Smooth muscle cell (in vitro differentiated cells): Measurements from ENCODE around the gene IGF2BP3. TPM values are rescaled to one million over a fixed set of nuclear protein-coding genes. Genes with fewer than 3 reads are reported as not detected.
"Not testable (repeated sequence)": the region's sequence is repeated elsewhere in the genome, so short reads cannot be mapped to it uniquely, and the experiment has no call there.

Source experiments
- DNase-seq: peaks from one replicate; lab custom pipeline; 2025; ENCODE audit not compliant: unreplicated experiment; lab: John Stamatoyannopoulos, UW
- H2AFZ ChIP-seq: fragments of 200-600 bp; sonication (generic); 2 replicates; pipeline ENCODE4 v1.6.0; 2016; ENCODE audit warnings: antibody characterized with exemption, low read depth, mild to moderate bottlenecking
- H3F3A ChIP-seq: fragments of 200-600 bp; sonication (generic); 2 replicates; pipeline ENCODE4 v1.6.0; 2017; ENCODE audit warnings: antibody characterized with exemption, low read depth
- H3K27ac ChIP-seq: fragments of 200-600 bp; sonication (generic); 2 replicates; pipeline ENCODE4 v1.5.1; 2016; ENCODE audit warnings: low read depth, mild to moderate bottlenecking
- H3K27me3 ChIP-seq: fragments of 200-600 bp; sonication (generic); 2 replicates; pipeline ENCODE4 v1.6.1; 2016; ENCODE audit warnings: low read depth, mild to moderate bottlenecking
- H3K36me3 ChIP-seq: fragments of 200-600 bp; sonication (generic); 2 replicates; pipeline ENCODE4 v1.5.1; 2016; ENCODE audit warnings: low read depth
- H3K4me1 ChIP-seq: fragments of 200-600 bp; sonication (generic); 2 replicates; pipeline ENCODE4 v1.5.1; 2016; ENCODE audit warnings: low read depth
- H3K4me2 ChIP-seq: fragments of 200-600 bp; sonication (generic); 2 replicates; pipeline ENCODE4 v1.6.0; 2016; ENCODE audit warnings: mild to moderate bottlenecking
- H3K4me3 ChIP-seq: fragments of 200-600 bp; sonication (generic); 2 replicates; pipeline ENCODE4 v1.5.1; 2016; ENCODE audit warnings: mild to moderate bottlenecking
- H3K79me2 ChIP-seq: fragments of 200-600 bp; sonication (generic); 2 replicates; pipeline ENCODE4 v1.6.0; 2016; ENCODE audit warnings: low read depth, mild to moderate bottlenecking
- H3K9ac ChIP-seq: fragments of 200-600 bp; sonication (generic); 2 replicates; pipeline ENCODE4 v1.6.0; 2016; ENCODE audit warnings: low read depth
- H3K9me3 ChIP-seq: fragments of 200-600 bp; sonication (generic); replicated peaks from 2 replicates; pipeline ENCODE4 v1.5.1; 2016; ENCODE audit warnings: low read depth
- H4K20me1 ChIP-seq: fragments of 200-600 bp; sonication (generic); 2 replicates; pipeline ENCODE4 v1.6.0; 2016; ENCODE audit warnings: low read depth
- WGBS: methylation state at CpG from one replicate; pipeline ENCODE4 v1.1.7; 2016; ENCODE audit warnings: low lambda C conversion rate; 5-methylcytosine and 5-hydroxymethylcytosine counted together
- polyA plus RNA-seq: library from polyadenylated mRNA; unstranded; fragments of >200 nt; fragmentation: Nextera tagmentation; extraction: Ambion mirVana; gene quantifications from 2 replicates; pipeline ENCODE4 v1.2.1, GENCODE V29; 2016
- total RNA-seq: library from RNA; depleted of rRNA; stranded (reverse); fragments of >200 nt; gene quantifications from 2 replicates; pipeline ENCODE4 v1.2.3, GENCODE V29; 2014
- TF ChIP-seq, protein P1 (sequence below): fragments of 200-600 bp; sonication (generic); IDR thresholded peaks from 2 replicates; pipeline ENCODE4 v1.5.1; 2017; ENCODE audit warnings: borderline replicate concordance, mild to moderate bottlenecking, antibody characterized with exemption; ENCODE audit not compliant: insufficient read depth, poor library complexity, severe bottlenecking

Gene IGF2BP3
- total and polyA plus RNA-seq, 2 experiments from 2014 or later: 7.9 to 35.2 TPM

DNA sequence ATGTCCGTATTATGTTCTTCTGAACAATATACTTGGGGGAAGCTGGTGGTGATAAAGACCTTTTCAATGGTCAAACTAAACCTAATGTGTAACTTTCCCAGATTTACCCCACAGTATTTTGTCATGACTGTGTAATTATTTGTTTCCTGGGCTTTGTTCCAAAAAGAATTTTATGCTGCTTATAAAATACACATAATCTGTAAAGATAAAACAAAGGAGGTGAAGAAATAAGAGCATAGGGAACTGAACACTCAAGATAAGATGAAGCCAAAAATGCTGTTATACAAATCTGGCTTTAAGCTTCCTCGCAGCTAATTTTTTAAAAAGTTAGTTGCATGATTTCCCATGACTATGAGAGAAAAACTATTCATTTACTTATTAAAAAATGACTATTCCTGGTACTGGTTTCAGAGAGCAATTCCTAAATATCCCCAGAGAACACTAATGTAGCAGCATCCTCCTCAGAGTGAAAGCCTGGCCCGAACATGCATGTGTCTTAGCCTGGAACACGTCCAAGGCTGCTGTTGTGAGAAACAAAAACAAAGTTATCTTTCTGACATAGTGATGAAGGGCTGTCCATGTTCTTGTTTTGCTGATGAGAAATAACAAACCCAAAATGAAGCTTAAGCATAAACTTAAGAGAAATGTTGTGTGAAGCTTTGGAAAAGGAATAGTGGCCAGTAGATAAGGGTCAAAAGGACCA, 137.2 kb downstream of the IGF2BP3 start:
- Histone ChIP-seq H3K9ac (peak overlapping the region; percentile 5), H3K9me3 (no peaks in the 10 kb centered on the region), H3K79me2 (no peaks in the 10 kb centered on the region), H2AFZ (no peak overlapping the region), H3K4me1 (peaks cover 5% of the 10 kb centered on the region), H3K4me2 (peak overlapping the region; percentile 27), H3K27ac (peak overlapping the region; percentile 71), H4K20me1 (no peaks in the 10 kb centered on the region), H3F3A (peaks cover 6% of the 10 kb centered on the region), H3K27me3 (no peaks in the 10 kb centered on the region), H3K36me3 (no peaks in the 10 kb centered on the region), H3K4me3 (no peak overlapping the region)
- WGBS: 53% methylated on average over 4 of the region's 4 CpGs
- TF ChIP-seq, protein P1, sequence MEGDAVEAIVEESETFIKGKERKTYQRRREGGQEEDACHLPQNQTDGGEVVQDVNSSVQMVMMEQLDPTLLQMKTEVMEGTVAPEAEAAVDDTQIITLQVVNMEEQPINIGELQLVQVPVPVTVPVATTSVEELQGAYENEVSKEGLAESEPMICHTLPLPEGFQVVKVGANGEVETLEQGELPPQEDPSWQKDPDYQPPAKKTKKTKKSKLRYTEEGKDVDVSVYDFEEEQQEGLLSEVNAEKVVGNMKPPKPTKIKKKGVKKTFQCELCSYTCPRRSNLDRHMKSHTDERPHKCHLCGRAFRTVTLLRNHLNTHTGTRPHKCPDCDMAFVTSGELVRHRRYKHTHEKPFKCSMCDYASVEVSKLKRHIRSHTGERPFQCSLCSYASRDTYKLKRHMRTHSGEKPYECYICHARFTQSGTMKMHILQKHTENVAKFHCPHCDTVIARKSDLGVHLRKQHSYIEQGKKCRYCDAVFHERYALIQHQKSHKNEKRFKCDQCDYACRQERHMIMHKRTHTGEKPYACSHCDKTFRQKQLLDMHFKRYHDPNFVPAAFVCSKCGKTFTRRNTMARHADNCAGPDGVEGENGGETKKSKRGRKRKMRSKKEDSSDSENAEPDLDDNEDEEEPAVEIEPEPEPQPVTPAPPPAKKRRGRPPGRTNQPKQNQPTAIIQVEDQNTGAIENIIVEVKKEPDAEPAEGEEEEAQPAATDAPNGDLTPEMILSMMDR: no peak
- DNase-seq: no peak

DNA sequence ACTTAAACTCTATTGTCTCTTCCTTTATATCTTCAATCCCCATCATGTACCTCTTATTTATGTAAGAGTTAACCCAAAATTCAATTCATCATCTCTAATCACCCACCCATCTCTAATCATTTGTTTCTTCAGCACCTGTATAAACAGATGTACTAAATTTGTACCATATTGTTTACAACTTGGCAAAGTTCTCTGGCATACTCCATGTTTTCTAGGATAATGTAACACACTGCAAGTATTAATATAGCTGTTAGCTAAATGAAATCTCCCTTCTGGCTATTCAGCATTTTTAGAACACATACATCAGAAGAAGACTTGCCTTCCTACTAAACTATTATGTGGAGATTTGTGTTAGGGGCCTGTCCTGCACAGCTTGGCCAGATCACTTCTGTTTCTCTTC, 138.1 kb downstream of the IGF2BP3 start:
- Histone ChIP-seq H3K36me3 (no peaks in the 10 kb centered on the region), H3K9me3 (no peaks in the 10 kb centered on the region), H3K4me2 (no peak overlapping the region), H2AFZ (no peak overlapping the region), H3K79me2 (no peaks in the 10 kb centered on the region), H3K27ac (peak overlapping the region; percentile 71), H3K9ac (no peak overlapping the region), H4K20me1 (no peaks in the 10 kb centered on the region), H3F3A (peaks cover 6% of the 10 kb centered on the region), H3K27me3 (no peaks in the 10 kb centered on the region), H3K4me3 (no peak overlapping the region), H3K4me1 (peaks cover 5% of the 10 kb centered on the region)
- TF ChIP-seq, protein P1: no peak
- DNase-seq: no peak

GRCh38 chr7:23331132-23331531, 139.2 kb downstream of the IGF2BP3 start:
- TF ChIP-seq, protein P1: no peak
- H3K27me3 ChIP-seq: no peaks in the 10 kb centered on the region
- 97% methylated on average over 1 of the region's 1 CpG for WGBS
- H3F3A ChIP-seq: peaks cover 6% of the 10 kb centered on the region
- no peak overlapping the region for H3K4me2 ChIP-seq
- no peak overlapping the region for H2AFZ ChIP-seq
- no peak for DNase-seq
- no peak overlapping the region for H3K4me3 ChIP-seq
- H3K9me3 ChIP-seq: no peaks in the 10 kb centered on the region
- H3K79me2 ChIP-seq: no peaks in the 10 kb centered on the region
- peaks cover 5% of the 10 kb centered on the region for H3K4me1 ChIP-seq
- H4K20me1 ChIP-seq: no peaks in the 10 kb centered on the region
- no peak overlapping the region for H3K27ac ChIP-seq
- H3K9ac ChIP-seq: no peak overlapping the region
- H3K36me3 ChIP-seq: no peaks in the 10 kb centered on the region

GRCh38 chr7:23315366-23315765, 154.9 kb downstream of the IGF2BP3 start:
- H3K27me3 ChIP-seq: no peaks in the 10 kb centered on the region
- peaks cover 5% of the 10 kb centered on the region for H3F3A ChIP-seq
- no peaks in the 10 kb centered on the region for H4K20me1 ChIP-seq
- no peaks in the 10 kb centered on the region for H3K79me2 ChIP-seq
- no peak overlapping the region for H3K27ac ChIP-seq
- no peak for DNase-seq
- no peak overlapping the region for H3K9ac ChIP-seq
- H3K4me2 ChIP-seq: no peak overlapping the region
- H3K9me3 ChIP-seq: no peaks in the 10 kb centered on the region
- H3K4me3 ChIP-seq: no peak overlapping the region
- H3K36me3 ChIP-seq: peaks cover 18% of the 10 kb centered on the region
- no peaks in the 10 kb centered on the region for H3K4me1 ChIP-seq
- no peak overlapping the region for H2AFZ ChIP-seq
- 97% methylated on average over 7 of the region's 7 CpGs for WGBS
- TF ChIP-seq, protein P1: no peak

- H3K27ac ChIP-seq: not testable (repeated sequence)
- H3K36me3 ChIP-seq: peaks cover 27% of the 10 kb centered on the region
Observed at GRCh38 chr7:23312141-23312540, 158.2 kb downstream of the IGF2BP3 start.

More at GRCh38 chr7:23312141-23312540, 158.2 kb downstream of the IGF2BP3 start:
- not testable (repeated sequence) for H3K9ac ChIP-seq, H3K4me2 ChIP-seq, H2AFZ ChIP-seq, H3K4me3 ChIP-seq, H3K4me1 ChIP-seq, H3K27me3 ChIP-seq, H3K9me3 ChIP-seq, H3K79me2 ChIP-seq, DNase-seq
- H4K20me1 ChIP-seq: peaks cover 17% of the 10 kb centered on the region
- WGBS: 97% methylated on average over 2 of the region's 2 CpGs
- peaks cover 10% of the 10 kb centered on the region for H3F3A ChIP-seq
